ENCODE data around the gene NHEJ1. TPM values are rescaled to one million over a fixed set of nuclear protein-coding genes. Genes with fewer than 3 reads are reported as not detected.

NHEJ1 gene
- total RNA-seq, 1 donor = 21.7 TPM

- Histone ChIP-seq H3K9me3 (ENCODE audit: low read depth, low read length) (no peaks in the 10 kb centered on the region), H3K4me2 (ENCODE audit: insufficient read depth, low read length) (no peak overlapping the region), H4K20me1 (ENCODE audit: insufficient read depth, low read length) (no peaks in the 10 kb centered on the region), H3K27me3 (ENCODE audit: insufficient read depth, low read length) (no peaks in the 10 kb centered on the region), H2AFZ (ENCODE audit: low read length) (no peak overlapping the region), H3K79me2 (ENCODE audit: insufficient read depth, low read length) (no peaks in the 10 kb centered on the region), H3K4me1 (ENCODE audit: insufficient read depth, low read length) (no peaks in the 10 kb centered on the region), H3K27ac (ENCODE audit: low read depth, low read length) (no peak overlapping the region), H3K4me3 (ENCODE audit: insufficient read depth, low read length) (no peak overlapping the region), H3K36me3 (ENCODE audit: insufficient read depth, low read length) (no peaks in the 10 kb centered on the region)
- no peak for TF ChIP-seq CTCF (IDR thresholded peaks at IDR 0.05; ENCODE audit: extremely low read depth, low read depth, low read length)
- DNase-seq (ENCODE audit: insufficient read length, low spot score, missing footprints) = no peak
Measured at GRCh38 chr2:219089330-219089729, 71.3 kb downstream of the NHEJ1 start.

DNA sequence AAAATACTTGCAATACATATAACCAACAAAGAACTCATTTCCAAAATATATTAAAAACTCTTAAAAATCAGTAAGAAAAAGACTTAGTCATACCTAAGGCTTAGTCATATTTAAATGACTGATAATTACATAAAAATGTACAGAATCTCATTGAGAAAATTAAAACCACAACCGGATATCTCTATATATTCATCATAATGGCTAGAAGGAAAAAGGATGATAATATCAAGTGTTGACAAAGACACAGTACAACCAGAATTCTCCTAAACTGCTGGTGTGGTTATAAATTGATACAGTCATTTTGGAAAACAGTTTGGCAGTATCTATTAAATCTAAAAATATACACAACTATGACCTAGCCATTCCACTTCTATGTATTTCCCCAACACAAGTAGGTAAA lies 72.8 kb downstream of the NHEJ1 start:
- no peak for DNase-seq (ENCODE audit: insufficient read length, low spot score, missing footprints)
- TF ChIP-seq CTCF (IDR thresholded peaks at IDR 0.05; ENCODE audit: extremely low read depth, low read depth, low read length) = no peak
- Histone ChIP-seq H3K36me3 (ENCODE audit: insufficient read depth, low read length) (no peaks in the 10 kb centered on the region), H3K4me2 (ENCODE audit: insufficient read depth, low read length) (no peak overlapping the region), H3K4me1 (ENCODE audit: insufficient read depth, low read length) (no peaks in the 10 kb centered on the region), H3K4me3 (ENCODE audit: insufficient read depth, low read length) (no peak overlapping the region), H3K79me2 (ENCODE audit: insufficient read depth, low read length) (no peaks in the 10 kb centered on the region), H3K27ac (ENCODE audit: low read depth, low read length) (no peak overlapping the region), H3K27me3 (ENCODE audit: insufficient read depth, low read length) (no peaks in the 10 kb centered on the region), H3K9me3 (ENCODE audit: low read depth, low read length) (no peaks in the 10 kb centered on the region), H4K20me1 (ENCODE audit: insufficient read depth, low read length) (no peaks in the 10 kb centered on the region), H2AFZ (ENCODE audit: low read length) (no peak overlapping the region)

DNA sequence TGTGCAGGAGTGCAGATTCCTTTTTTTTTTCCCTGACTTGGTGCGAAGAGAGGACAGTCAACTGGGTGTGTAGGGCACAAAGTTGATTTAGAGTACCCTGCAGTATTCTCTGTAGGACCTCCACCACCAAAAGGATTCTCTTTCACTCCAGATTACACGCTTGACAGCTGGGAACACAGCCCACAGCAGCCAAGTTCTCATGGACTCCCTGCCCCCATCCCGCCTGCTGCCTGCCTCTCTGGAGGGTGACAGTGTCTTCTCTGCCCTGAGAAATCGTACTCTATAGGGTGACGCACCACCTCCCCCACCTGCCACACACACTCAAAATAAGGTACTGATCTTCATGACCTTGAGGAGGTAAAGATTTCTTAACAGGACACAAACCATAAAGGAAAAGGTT lies 73.3 kb downstream of the NHEJ1 start:
- TF ChIP-seq CTCF (IDR thresholded peaks at IDR 0.05; ENCODE audit: extremely low read depth, low read depth, low read length) = no peak
- H3K36me3 ChIP-seq (ENCODE audit: insufficient read depth, low read length) = no peaks in the 10 kb centered on the region
- no peak overlapping the region for H3K4me2 ChIP-seq (ENCODE audit: insufficient read depth, low read length)
- no peak for DNase-seq (ENCODE audit: insufficient read length, low spot score, missing footprints)
- no peaks in the 10 kb centered on the region for H3K79me2 ChIP-seq (ENCODE audit: insufficient read depth, low read length)
- no peak overlapping the region for H3K27ac ChIP-seq (ENCODE audit: low read depth, low read length)
- H4K20me1 ChIP-seq (ENCODE audit: insufficient read depth, low read length) = no peaks in the 10 kb centered on the region
- H3K4me3 ChIP-seq (ENCODE audit: insufficient read depth, low read length) = no peak overlapping the region
- H3K27me3 ChIP-seq (ENCODE audit: insufficient read depth, low read length) = no peaks in the 10 kb centered on the region
- no peaks in the 10 kb centered on the region for H3K4me1 ChIP-seq (ENCODE audit: insufficient read depth, low read length)
- H2AFZ ChIP-seq (ENCODE audit: low read length) = no peak overlapping the region
- H3K9me3 ChIP-seq (ENCODE audit: low read depth, low read length) = no peaks in the 10 kb centered on the region

- Histone ChIP-seq H3K9me3 (ENCODE audit: low read depth, low read length) (no peaks in the 10 kb centered on the region), H3K4me2 (ENCODE audit: insufficient read depth, low read length) (no peak overlapping the region), H3K27ac (ENCODE audit: low read depth, low read length) (no peak overlapping the region), H4K20me1 (ENCODE audit: insufficient read depth, low read length) (no peaks in the 10 kb centered on the region), H3K4me1 (ENCODE audit: insufficient read depth, low read length) (no peaks in the 10 kb centered on the region), H3K4me3 (ENCODE audit: insufficient read depth, low read length) (no peak overlapping the region), H3K36me3 (ENCODE audit: insufficient read depth, low read length) (no peaks in the 10 kb centered on the region), H3K27me3 (ENCODE audit: insufficient read depth, low read length) (no peaks in the 10 kb centered on the region), H3K79me2 (ENCODE audit: insufficient read depth, low read length) (no peaks in the 10 kb centered on the region), H2AFZ (ENCODE audit: low read length) (no peak overlapping the region)
- no peak for TF ChIP-seq CTCF (IDR thresholded peaks at IDR 0.05; ENCODE audit: extremely low read depth, low read depth, low read length)
- no peak for DNase-seq (ENCODE audit: insufficient read length, low spot score, missing footprints)
Measured at GRCh38 chr2:219086196-219086595, 74.4 kb downstream of the NHEJ1 start.

Data from osteoblast (primary cell).